22Rv1 (cell line): ENCODE data around the gene UBAC1.

Experiments used
- CTCF ChIP-seq: fragments of 450-650 bp; IDR thresholded peaks from 2 replicates; pipeline ENCODE4 v1.5.1; 2017; ENCODE audit warnings: mild to moderate bottlenecking
- ZFX ChIP-seq: fragments of 450-650 bp; IDR thresholded peaks from 2 replicates; pipeline ENCODE4 v1.6.1; 2017; ENCODE audit warnings: antibody characterized with exemption, borderline replicate concordance

GRCh38 chr9:135902655-135903357 lies 58.4 kb downstream of the UBAC1 start:
- no peak for TF ChIP-seq CTCF
- TF ChIP-seq ZFX, result no peak
